Gastroesophageal sphincter (tissue), 3 donors: Measurements from ENCODE around the gene PCDH9.
"Not testable (repeated sequence)": the region's sequence is repeated elsewhere in the genome, so short reads cannot be mapped to it uniquely, and the experiment has no call there.

ENCODE experiments used
- EP300 ChIP-seq: sonication (generic); formaldehyde crosslinking; IDR thresholded peaks from one replicate; pipeline ENCODE4 v1.6.1; 2017; ENCODE audit warnings: antibody characterized with exemption, mild to moderate bottlenecking
- POLR2A ChIP-seq, 2 donors: fragments of 450-650 bp; IDR thresholded peaks; one replicate each; pipeline ENCODE4 v1.6.1; 2017; ENCODE audit warnings: antibody characterized with exemption in 2 of 2, mild to moderate bottlenecking in 2 of 2, moderate library complexity in 1 of 2
- POLR2AphosphoS5 ChIP-seq: sonication (generic); formaldehyde crosslinking; IDR thresholded peaks from one replicate; pipeline ENCODE4 v1.6.1; 2017; ENCODE audit warnings: antibody characterized with exemption
- TF ChIP-seq, protein P1 (sequence below), 4 experiments: fragments of 200-600 bp in 2 of 4; fragments of 450-650 bp in 2 of 4; sonication (generic) in 1 of 4; IDR thresholded peaks; one replicate each; pipeline ENCODE4 v1.5.1; 2017 to 2019; ENCODE audit warnings: antibody characterized with exemption in 4 of 4, mild to moderate bottlenecking in 2 of 4, moderate library complexity in 2 of 4

DNA sequence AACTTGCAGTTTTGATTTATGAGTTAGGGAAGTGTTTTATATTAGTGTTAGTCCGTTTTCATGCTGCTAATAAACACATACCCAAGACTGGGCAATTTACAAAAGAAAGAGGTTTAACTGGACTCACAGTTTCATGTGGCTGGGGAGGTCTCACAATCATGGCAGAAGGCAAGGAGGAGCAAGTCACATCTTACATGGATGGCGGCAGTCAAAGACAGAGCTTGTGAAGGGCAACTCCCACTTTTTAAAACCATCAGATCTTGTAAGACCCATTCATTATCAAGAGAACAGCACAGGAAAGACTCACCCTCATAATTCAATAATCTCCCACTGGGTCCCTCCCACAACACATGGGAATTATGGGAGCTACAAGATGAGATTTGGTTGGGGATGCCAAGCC lies 349.0 kb downstream of the PCDH9 start:
- TF ChIP-seq, protein P1, sequence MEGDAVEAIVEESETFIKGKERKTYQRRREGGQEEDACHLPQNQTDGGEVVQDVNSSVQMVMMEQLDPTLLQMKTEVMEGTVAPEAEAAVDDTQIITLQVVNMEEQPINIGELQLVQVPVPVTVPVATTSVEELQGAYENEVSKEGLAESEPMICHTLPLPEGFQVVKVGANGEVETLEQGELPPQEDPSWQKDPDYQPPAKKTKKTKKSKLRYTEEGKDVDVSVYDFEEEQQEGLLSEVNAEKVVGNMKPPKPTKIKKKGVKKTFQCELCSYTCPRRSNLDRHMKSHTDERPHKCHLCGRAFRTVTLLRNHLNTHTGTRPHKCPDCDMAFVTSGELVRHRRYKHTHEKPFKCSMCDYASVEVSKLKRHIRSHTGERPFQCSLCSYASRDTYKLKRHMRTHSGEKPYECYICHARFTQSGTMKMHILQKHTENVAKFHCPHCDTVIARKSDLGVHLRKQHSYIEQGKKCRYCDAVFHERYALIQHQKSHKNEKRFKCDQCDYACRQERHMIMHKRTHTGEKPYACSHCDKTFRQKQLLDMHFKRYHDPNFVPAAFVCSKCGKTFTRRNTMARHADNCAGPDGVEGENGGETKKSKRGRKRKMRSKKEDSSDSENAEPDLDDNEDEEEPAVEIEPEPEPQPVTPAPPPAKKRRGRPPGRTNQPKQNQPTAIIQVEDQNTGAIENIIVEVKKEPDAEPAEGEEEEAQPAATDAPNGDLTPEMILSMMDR (IDR thresholded peaks at IDR 0.05) = not testable (repeated sequence)
- not testable (repeated sequence) for TF ChIP-seq POLR2A (IDR thresholded peaks at IDR 0.05); EP300; POLR2AphosphoS5
